Stomach smooth muscle (tissue), 2 donors: ENCODE data around the gene DLG4.

ENCODE experiments used
- H3K27ac ChIP-seq: one replicate; pipeline ENCODE4 v1.7.0; 2013; ENCODE audit warnings: mild to moderate bottlenecking, low read length, inconsistent platforms
- H3K27me3 ChIP-seq, 2 donors: one replicate each; pipeline ENCODE4 v1.7.0; 2013; ENCODE audit warnings: low read length in 2 of 2; ENCODE audit not compliant: insufficient read depth in 2 of 2, control insufficient read depth in 1 of 2
- H3K36me3 ChIP-seq, 2 donors: one replicate each; pipeline ENCODE4 v1.7.0; 2013; ENCODE audit warnings: low read length in 2 of 2; ENCODE audit not compliant: control insufficient read depth in 2 of 2, insufficient read depth in 2 of 2
- H3K4me1 ChIP-seq: one replicate; pipeline ENCODE4 v1.7.0; 2013; ENCODE audit warnings: low read length; ENCODE audit not compliant: control insufficient read depth, insufficient read depth
- H3K4me3 ChIP-seq, 2 donors: one replicate each; pipeline ENCODE4 v1.7.0; 2013; ENCODE audit warnings: low read length in 2 of 2
- H3K9ac ChIP-seq, 2 donors: one replicate each; pipeline ENCODE4 v1.7.0; 2013; ENCODE audit warnings: low read length in 2 of 2, mild to moderate bottlenecking in 1 of 2
- H3K9me3 ChIP-seq, 2 donors: one replicate each; pipeline ENCODE4 v1.7.0; 2013; ENCODE audit warnings: low read length in 2 of 2; ENCODE audit not compliant: control insufficient read depth in 2 of 2
- donor health status: healthy.
- donor health status: Pancreatic carcinoma.

The DLG4 gene

GRCh38 chr17:7258731-7259554, 39.3 kb upstream of the DLG4 start:
- H3K4me3 ChIP-seq: no peak overlapping the region
- H3K27ac ChIP-seq: no peak overlapping the region
- peaks cover 24 to 33% of the 10 kb centered on the region in 2 donors for H3K36me3 ChIP-seq
- no peaks in the 10 kb centered on the region for H3K9me3 ChIP-seq
- peaks cover 18% of the 10 kb centered on the region for H3K4me1 ChIP-seq
- H3K9ac ChIP-seq: no peak overlapping the region
- H3K27me3 ChIP-seq: peaks cover 34 to 37% of the 10 kb centered on the region in 2 donors

- Histone ChIP-seq H3K4me3 (no peak overlapping the region), H3K36me3 (peaks cover 24 to 33% of the 10 kb centered on the region in 2 donors), H3K9ac (no peak overlapping the region), H3K9me3 (no peaks in the 10 kb centered on the region), H3K4me1 (peaks cover 17% of the 10 kb centered on the region), H3K27me3 (peaks cover 14 to 18% of the 10 kb centered on the region in 2 donors), H3K27ac (no peak overlapping the region)
These were observed 37.3 kb upstream of the DLG4 start for GRCh38 chr17:7256766-7257456.

GRCh38 chr17:7254511-7254910, 34.9 kb upstream of the DLG4 start:
- Histone ChIP-seq H3K27me3 (no peaks in the 10 kb centered on the region), H3K9me3 (no peaks in the 10 kb centered on the region), H3K4me3 (no peak overlapping the region), H3K27ac (no peak overlapping the region), H3K36me3 (peaks cover 24 to 31% of the 10 kb centered on the region in 2 donors), H3K9ac (no peak overlapping the region), H3K4me1 (peaks cover 22% of the 10 kb centered on the region)

- H3K9me3 ChIP-seq: no peaks in the 10 kb centered on the region
- peak overlapping the region; percentile 99 for H3K27ac ChIP-seq
- no peaks in the 10 kb centered on the region for H3K27me3 ChIP-seq
- H3K4me3 ChIP-seq: peak overlapping the region; percentile 87
- peak overlapping the region; percentile 96 to 98 for H3K9ac ChIP-seq
- H3K4me1 ChIP-seq: peaks cover 30% of the 10 kb centered on the region
- peaks cover 12 to 22% of the 10 kb centered on the region in 2 donors for H3K36me3 ChIP-seq
These were observed 33.4 kb upstream of the DLG4 start for GRCh38 chr17:7253082-7253481.

GRCh38 chr17:7252176-7253043, 32.8 kb upstream of the DLG4 start, which contains the start of gene ELP5:
ELP5 (plus strand) TSS chr17:7252215; CDS start chr17:7252551, 336 bp downstream.
- H3K27me3 ChIP-seq: no peaks in the 10 kb centered on the region
- peaks cover 12 to 22% of the 10 kb centered on the region in 2 donors for H3K36me3 ChIP-seq
- peak within 1 kb of the TSS; percentile 96 to 98 for H3K9ac ChIP-seq
- H3K9me3 ChIP-seq: no peaks in the 10 kb centered on the region
- H3K4me1 ChIP-seq: peaks cover 30% of the 10 kb centered on the region
- H3K27ac ChIP-seq: peak within 1 kb of the TSS; percentile 99
- peak within 1 kb of the TSS; percentile 87 for H3K4me3 ChIP-seq

- peak within 1 kb of the TSS; percentile 96 to 98 for H3K9ac ChIP-seq
- peaks cover 16 to 23% of the 10 kb centered on the region in 2 donors for H3K36me3 ChIP-seq
- H3K27ac ChIP-seq: peak within 1 kb of the TSS; percentile 99
- H3K9me3 ChIP-seq: no peaks in the 10 kb centered on the region
- no peaks in the 10 kb centered on the region for H3K27me3 ChIP-seq
- H3K4me1 ChIP-seq: peaks cover 30% of the 10 kb centered on the region
- H3K4me3 ChIP-seq: peak within 1 kb of the TSS; percentile 87
These were observed 32.1 kb upstream of the DLG4 start, which contains the start of gene CTDNEP1 for GRCh38 chr17:7251661-7252175. CTDNEP1 (minus strand) TSS chr17:7251734; CDS start chr17:7251296, 438 bp downstream.

- no peaks in the 10 kb centered on the region for H3K9me3 ChIP-seq
- H3K27me3 ChIP-seq: no peaks in the 10 kb centered on the region
- H3K9ac ChIP-seq: peak overlapping the region; percentile 82 to 98
- peaks cover 20 to 25% of the 10 kb centered on the region in 2 donors for H3K36me3 ChIP-seq
- H3K4me1 ChIP-seq: peaks cover 30% of the 10 kb centered on the region
- peak overlapping the region; percentile 87 for H3K4me3 ChIP-seq
- H3K27ac ChIP-seq: peak overlapping the region; percentile 99
These were observed 31.3 kb upstream of the DLG4 start for GRCh38 chr17:7250695-7251627.

- Histone ChIP-seq H3K9ac (peak overlapping the region; percentile 82 to 98), H3K27ac (peak overlapping the region; percentile 99)
These were observed 30.2 kb upstream of the DLG4 start for GRCh38 chr17:7249830-7250229.

GRCh38 chr17:7249214-7249613, 29.6 kb upstream of the DLG4 start:
- peaks cover 30% of the 10 kb centered on the region for H3K4me1 ChIP-seq
- H3K36me3 ChIP-seq: peaks cover 20 to 21% of the 10 kb centered on the region in 2 donors
- H3K27ac ChIP-seq: no peak overlapping the region
- no peak overlapping the region for H3K4me3 ChIP-seq
- no peak overlapping the region for H3K9ac ChIP-seq
- no peaks in the 10 kb centered on the region for H3K9me3 ChIP-seq
- H3K27me3 ChIP-seq: no peaks in the 10 kb centered on the region

More at GRCh38 chr17:7249830-7250229, 30.2 kb upstream of the DLG4 start:
- Histone ChIP-seq H3K36me3 (peaks cover 20 to 22% of the 10 kb centered on the region in 2 donors), H3K9me3 (no peaks in the 10 kb centered on the region), H3K27me3 (no peaks in the 10 kb centered on the region), H3K4me1 (peaks cover 30% of the 10 kb centered on the region), H3K4me3 (peak overlapping the region; percentile 87)
